Naive B cell (primary cell): Measurements from ENCODE around the gene PACRG. TPM values are rescaled to one million over a fixed set of nuclear protein-coding genes. Genes with fewer than 3 reads are reported as not detected.

Experiments
- ATAC-seq, 2 donors: fragments of 150-1000 bp; cut with Tn5 transposase; 2 replicates each; pipeline ENCODE4 v1.10.0; 2021; ENCODE audit warnings: low read depth in 2 of 2, mild to moderate bottlenecking in 2 of 2, moderate library complexity in 2 of 2
- DNase-seq: peaks from one replicate; pipeline ENCODE4 v3.0.0; 2022
- H3K27ac Mint-ChIP-seq, 6 donors: one replicate each; pipeline ENCODE4 v1.8.0; 2020 to 2022; ENCODE audit warnings: mild to moderate bottlenecking in 6 of 6, mixed read lengths in 6 of 6, moderate library complexity in 5 of 6, inconsistent platforms in 2 of 6
- H3K27me3 Mint-ChIP-seq, 3 donors: one replicate each; pipeline ENCODE4 v1.8.0; 2021 to 2022; ENCODE audit warnings: mixed read lengths in 3 of 3, mild to moderate bottlenecking in 1 of 3
- H3K36me3 Mint-ChIP-seq, 2 donors: one replicate each; pipeline ENCODE4 v1.8.0; 2020 to 2022; ENCODE audit warnings: mixed read lengths in 2 of 2, inconsistent platforms in 1 of 2, mild to moderate bottlenecking in 1 of 2
- H3K4me1 Mint-ChIP-seq, 3 donors: one replicate each; pipeline ENCODE4 v1.8.0; 2020 to 2022; ENCODE audit warnings: mixed read lengths in 3 of 3, inconsistent platforms in 1 of 3, mild to moderate bottlenecking in 1 of 3, moderate library complexity in 1 of 3
- H3K4me3 Mint-ChIP-seq, 8 donors: one replicate each; pipeline ENCODE4 v1.8.0; 2020 to 2022; ENCODE audit warnings: mild to moderate bottlenecking in 8 of 8, mixed read lengths in 8 of 8, moderate library complexity in 8 of 8, inconsistent platforms in 2 of 8
- H3K9me3 Mint-ChIP-seq, 7 donors: one replicate each; pipeline ENCODE4 v1.8.0; 2020 to 2022; ENCODE audit warnings: mixed read lengths in 7 of 7, mild to moderate bottlenecking in 5 of 7, inconsistent platforms in 2 of 7, moderate library complexity in 1 of 7
- polyA plus RNA-seq, 6 donors: library from polyadenylated mRNA; unstranded; fragments of 300-500 nt; fragmentation: Illumina TruSeq; gene quantifications; one replicate each; pipeline ENCODE4 v1.2.3, GENCODE V29; 2021; ENCODE audit warnings: low read depth in 6 of 6

The PACRG gene
- polyA plus RNA-seq, 6 donors from 2014 or later, result not detected

GRCh38 chr6:163085861-163086623 is 358.3 kb downstream of the PACRG start:
- H3K9me3 Mint-ChIP-seq, result peaks cover 0 to 8% (median 3%) of the 10 kb centered on the region in 7 donors
- H3K27ac Mint-ChIP-seq, result no peak overlapping the region
- DNase-seq (no peak), ATAC-seq (no peak)
- H3K36me3 Mint-ChIP-seq, result peaks cover 0 to 9% of the 10 kb centered on the region in 2 donors
- H3K27me3 Mint-ChIP-seq, result no peaks in the 10 kb centered on the region
- H3K4me1 Mint-ChIP-seq, result no peaks in the 10 kb centered on the region
- no peak overlapping the region for H3K4me3 Mint-ChIP-seq

GRCh38 chr6:163086624-163086920 is 358.8 kb downstream of the PACRG start:
- H3K4me3 Mint-ChIP-seq, result peak overlapping the region in 1 of 8 donors; percentile 42
- peaks cover 0 to 9% of the 10 kb centered on the region in 2 donors for H3K36me3 Mint-ChIP-seq
- ATAC-seq (no peak), DNase-seq (no peak)
- H3K4me1 Mint-ChIP-seq, result no peaks in the 10 kb centered on the region
- no peaks in the 10 kb centered on the region for H3K27me3 Mint-ChIP-seq
- H3K27ac Mint-ChIP-seq, result no peak overlapping the region
- H3K9me3 Mint-ChIP-seq, result peaks cover 0 to 8% (median 3%) of the 10 kb centered on the region in 7 donors

- no peaks in the 10 kb centered on the region for H3K27me3 Mint-ChIP-seq
- peaks cover 0 to 9% of the 10 kb centered on the region in 2 donors for H3K36me3 Mint-ChIP-seq
- peaks cover 0 to 8% (median 3%) of the 10 kb centered on the region in 7 donors for H3K9me3 Mint-ChIP-seq
- DNase-seq (no peak), ATAC-seq (no peak)
- no peak overlapping the region for H3K4me3 Mint-ChIP-seq
- H3K27ac Mint-ChIP-seq, result peak overlapping the region in 1 of 6 donors; percentile 93
- H3K4me1 Mint-ChIP-seq, result no peaks in the 10 kb centered on the region
Measured at GRCh38 chr6:163087981-163088380, 360.2 kb downstream of the PACRG start.

- Mint-ChIP-seq H3K27ac (no peak overlapping the region), H3K27me3 (no peaks in the 10 kb centered on the region), H3K4me1 (no peaks in the 10 kb centered on the region), H3K9me3 (peaks cover 0 to 5% (median 0%) of the 10 kb centered on the region in 7 donors), H3K4me3 (no peak overlapping the region), H3K36me3 (no peaks in the 10 kb centered on the region)
- DNase-seq, result no peak
- no peak for ATAC-seq
Measured at GRCh38 chr6:163092876-163093275, 365.1 kb downstream of the PACRG start.

- Mint-ChIP-seq H3K4me3 (no peak overlapping the region), H3K36me3 (no peaks in the 10 kb centered on the region), H3K27ac (no peak overlapping the region), H3K4me1 (no peaks in the 10 kb centered on the region), H3K9me3 (peaks cover 0 to 5% (median 2%) of the 10 kb centered on the region in 7 donors), H3K27me3 (no peaks in the 10 kb centered on the region)
- ATAC-seq, result no peak
- no peak for DNase-seq
Measured at GRCh38 chr6:163094881-163095280, 367.1 kb downstream of the PACRG start.

GRCh38 chr6:163095401-163095800 is 367.6 kb downstream of the PACRG start:
- Mint-ChIP-seq H3K27ac (no peak overlapping the region), H3K9me3 (peaks cover 0 to 5% (median 2%) of the 10 kb centered on the region in 7 donors), H3K4me1 (no peaks in the 10 kb centered on the region), H3K4me3 (no peak overlapping the region), H3K36me3 (no peaks in the 10 kb centered on the region), H3K27me3 (no peaks in the 10 kb centered on the region)
- no peak for DNase-seq
- no peak for ATAC-seq

- peak overlapping the region in 1 of 8 donors; percentile 62 for H3K4me3 Mint-ChIP-seq
- DNase-seq (no peak), ATAC-seq (no peak)
- no peaks in the 10 kb centered on the region for H3K4me1 Mint-ChIP-seq
- no peaks in the 10 kb centered on the region for H3K36me3 Mint-ChIP-seq
- H3K27ac Mint-ChIP-seq, result no peak overlapping the region
- peaks cover 0 to 14% (median 4%) of the 10 kb centered on the region in 7 donors for H3K9me3 Mint-ChIP-seq
- no peaks in the 10 kb centered on the region for H3K27me3 Mint-ChIP-seq
Measured at GRCh38 chr6:163098827-163099479, 371.2 kb downstream of the PACRG start.

GRCh38 chr6:163099621-163100171 is 371.9 kb downstream of the PACRG start:
- Mint-ChIP-seq H3K27me3 (no peaks in the 10 kb centered on the region), H3K9me3 (peaks cover 0 to 14% (median 4%) of the 10 kb centered on the region in 7 donors), H3K4me1 (no peaks in the 10 kb centered on the region), H3K4me3 (no peak overlapping the region), H3K27ac (no peak overlapping the region), H3K36me3 (no peaks in the 10 kb centered on the region)
- ATAC-seq, result no peak
- no peak for DNase-seq

GRCh38 chr6:163100259-163100658 is 372.5 kb downstream of the PACRG start:
- DNase-seq (no peak), ATAC-seq (no peak)
- Mint-ChIP-seq H3K9me3 (peaks cover 0 to 14% (median 4%) of the 10 kb centered on the region in 7 donors), H3K36me3 (no peaks in the 10 kb centered on the region), H3K4me3 (no peak overlapping the region), H3K27me3 (no peaks in the 10 kb centered on the region), H3K4me1 (no peaks in the 10 kb centered on the region), H3K27ac (no peak overlapping the region)

- no peak overlapping the region for H3K4me3 Mint-ChIP-seq
- H3K27ac Mint-ChIP-seq, result no peak overlapping the region
- no peak for DNase-seq
- H3K27me3 Mint-ChIP-seq, result peaks cover 0 to 3% (median 0%) of the 10 kb centered on the region in 3 donors
- H3K36me3 Mint-ChIP-seq, result peaks cover 0 to 11% of the 10 kb centered on the region in 2 donors
- H3K4me1 Mint-ChIP-seq, result no peaks in the 10 kb centered on the region
- peaks cover 8 to 36% (median 18%) of the 10 kb centered on the region in 7 donors for H3K9me3 Mint-ChIP-seq
- ATAC-seq, result no peak
Measured at GRCh38 chr6:163113358-163113962, 385.7 kb downstream of the PACRG start.

- Mint-ChIP-seq H3K27ac (no peak overlapping the region), H3K9me3 (peaks cover 2 to 15% (median 7%) of the 10 kb centered on the region in 7 donors), H3K4me1 (no peaks in the 10 kb centered on the region), H3K27me3 (no peaks in the 10 kb centered on the region), H3K4me3 (no peak overlapping the region), H3K36me3 (no peaks in the 10 kb centered on the region)
- ATAC-seq (no peak), DNase-seq (no peak)
Measured at GRCh38 chr6:163118941-163119340, 391.2 kb downstream of the PACRG start.

- no peak overlapping the region for H3K27ac Mint-ChIP-seq
- H3K4me1 Mint-ChIP-seq, result no peaks in the 10 kb centered on the region
- H3K27me3 Mint-ChIP-seq, result no peaks in the 10 kb centered on the region
- no peak for DNase-seq
- no peak overlapping the region for H3K4me3 Mint-ChIP-seq
- ATAC-seq, result no peak
- H3K9me3 Mint-ChIP-seq, result peaks cover 0 to 15% (median 4%) of the 10 kb centered on the region in 7 donors
- no peaks in the 10 kb centered on the region for H3K36me3 Mint-ChIP-seq
Measured at GRCh38 chr6:163120223-163120622, 392.4 kb downstream of the PACRG start.

- H3K27me3 Mint-ChIP-seq, result no peaks in the 10 kb centered on the region
- ATAC-seq, result no peak
- no peak overlapping the region for H3K27ac Mint-ChIP-seq
- H3K36me3 Mint-ChIP-seq, result no peaks in the 10 kb centered on the region
- peaks cover 0 to 10% (median 3%) of the 10 kb centered on the region in 7 donors for H3K9me3 Mint-ChIP-seq
- H3K4me1 Mint-ChIP-seq, result no peaks in the 10 kb centered on the region
- no peak overlapping the region for H3K4me3 Mint-ChIP-seq
- DNase-seq, result no peak
Measured at GRCh38 chr6:163121270-163121669, 393.5 kb downstream of the PACRG start.
